Nephron progenitor cell (in vitro differentiated cells): Measurements from ENCODE around the gene PDGFB.
A peak's percentile ranks its signal among the peaks of the same experiment; 100 is the strongest.

ENCODE experiments used
- DNase-seq: peaks from one replicate; pipeline ENCODE4 v3.0.0; 2021
- H3K27ac Mint-ChIP-seq: 2 replicates; pipeline ENCODE4 v1.8.0; 2021; ENCODE audit warnings: mild to moderate bottlenecking, moderate library complexity, mixed read lengths
- H3K27me3 Mint-ChIP-seq: 2 replicates; pipeline ENCODE4 v1.8.0; 2021; ENCODE audit warnings: mild to moderate bottlenecking, low read depth, mixed read lengths; ENCODE audit not compliant: poor library complexity
- H3K36me3 Mint-ChIP-seq: 2 replicates; pipeline ENCODE4 v1.8.0; 2021; ENCODE audit warnings: low read depth, mixed read lengths
- H3K4me1 Mint-ChIP-seq: 2 replicates; pipeline ENCODE4 v1.8.0; 2021; ENCODE audit warnings: mixed read lengths
- H3K4me3 Mint-ChIP-seq: 2 replicates; pipeline ENCODE4 v1.8.0; 2021; ENCODE audit warnings: mild to moderate bottlenecking, moderate library complexity, mixed read lengths
- H3K9me3 Mint-ChIP-seq: 2 replicates; pipeline ENCODE4 v1.8.0; 2021; ENCODE audit warnings: mild to moderate bottlenecking, moderate library complexity, mixed read lengths
- TF ChIP-seq, protein P1 (sequence below): fragments of 200-600 bp; sonication (generic); IDR thresholded peaks from 2 replicates; pipeline ENCODE4 v1.5.0; 2021; ENCODE audit warnings: antibody characterized with exemption

PDGFB gene

DNA sequence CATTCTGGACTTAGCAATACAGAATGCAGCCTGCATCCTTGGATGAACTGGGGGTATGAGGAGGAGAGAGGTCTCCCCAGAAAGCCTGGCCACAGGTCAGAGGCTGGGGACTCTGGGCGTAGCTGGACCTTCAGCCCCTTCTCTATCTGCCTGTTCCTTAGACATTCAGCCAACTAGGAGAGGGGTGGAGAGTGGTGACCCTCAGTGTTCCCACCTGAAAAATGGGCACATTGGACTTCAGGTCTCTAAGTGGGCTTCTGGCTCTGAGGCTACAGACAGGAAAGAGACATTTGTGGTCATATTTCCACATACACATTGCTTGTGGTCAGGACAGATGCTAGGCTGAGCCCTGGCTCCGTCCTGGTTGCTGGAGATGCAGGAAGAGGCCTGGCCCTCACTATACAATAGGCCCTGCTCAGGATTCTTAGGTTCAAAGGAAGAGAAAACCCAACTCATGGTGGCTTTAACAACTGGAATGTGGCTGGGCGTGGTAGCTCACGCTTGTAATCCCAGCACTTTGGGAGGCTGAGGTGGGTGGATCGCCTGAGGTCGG lies 62.2 kb downstream of the PDGFB start:
- TF ChIP-seq, protein P1, sequence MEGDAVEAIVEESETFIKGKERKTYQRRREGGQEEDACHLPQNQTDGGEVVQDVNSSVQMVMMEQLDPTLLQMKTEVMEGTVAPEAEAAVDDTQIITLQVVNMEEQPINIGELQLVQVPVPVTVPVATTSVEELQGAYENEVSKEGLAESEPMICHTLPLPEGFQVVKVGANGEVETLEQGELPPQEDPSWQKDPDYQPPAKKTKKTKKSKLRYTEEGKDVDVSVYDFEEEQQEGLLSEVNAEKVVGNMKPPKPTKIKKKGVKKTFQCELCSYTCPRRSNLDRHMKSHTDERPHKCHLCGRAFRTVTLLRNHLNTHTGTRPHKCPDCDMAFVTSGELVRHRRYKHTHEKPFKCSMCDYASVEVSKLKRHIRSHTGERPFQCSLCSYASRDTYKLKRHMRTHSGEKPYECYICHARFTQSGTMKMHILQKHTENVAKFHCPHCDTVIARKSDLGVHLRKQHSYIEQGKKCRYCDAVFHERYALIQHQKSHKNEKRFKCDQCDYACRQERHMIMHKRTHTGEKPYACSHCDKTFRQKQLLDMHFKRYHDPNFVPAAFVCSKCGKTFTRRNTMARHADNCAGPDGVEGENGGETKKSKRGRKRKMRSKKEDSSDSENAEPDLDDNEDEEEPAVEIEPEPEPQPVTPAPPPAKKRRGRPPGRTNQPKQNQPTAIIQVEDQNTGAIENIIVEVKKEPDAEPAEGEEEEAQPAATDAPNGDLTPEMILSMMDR = no peak
- Mint-ChIP-seq H3K27ac (no peak overlapping the region), H3K9me3 (peaks cover 30% of the 10 kb centered on the region), H3K4me3 (no peak overlapping the region), H3K4me1 (peaks cover 36% of the 10 kb centered on the region), H3K27me3 (peaks cover 12% of the 10 kb centered on the region), H3K36me3 (peaks cover 4% of the 10 kb centered on the region)
- no peak for DNase-seq

DNA sequence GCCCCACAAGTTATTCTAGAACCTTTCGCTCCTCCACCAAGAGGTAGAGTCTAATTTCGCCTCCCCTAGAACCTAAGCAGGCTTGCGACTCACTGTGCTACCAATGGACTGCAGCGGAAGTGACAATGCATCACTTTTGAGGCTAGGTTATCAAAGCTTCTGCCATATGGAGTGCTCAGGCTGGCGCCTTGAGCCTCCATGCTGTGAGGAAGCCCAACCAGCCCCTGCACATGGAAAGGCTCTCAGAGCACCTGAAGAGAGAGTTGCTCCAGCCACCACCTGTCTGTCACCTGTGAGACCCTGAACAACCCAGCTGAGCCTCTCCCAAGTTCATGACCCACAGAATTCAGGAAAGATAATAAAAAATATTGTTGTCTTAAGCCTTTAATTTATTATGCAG lies 63.0 kb downstream of the PDGFB start:
- H3K27ac Mint-ChIP-seq = no peak overlapping the region
- no peak overlapping the region for H3K4me3 Mint-ChIP-seq
- peaks cover 4% of the 10 kb centered on the region for H3K36me3 Mint-ChIP-seq
- DNase-seq = no peak
- peaks cover 39% of the 10 kb centered on the region for H3K4me1 Mint-ChIP-seq
- H3K9me3 Mint-ChIP-seq = peaks cover 23% of the 10 kb centered on the region
- TF ChIP-seq, protein P1 = no peak
- peaks cover 11% of the 10 kb centered on the region for H3K27me3 Mint-ChIP-seq

GRCh38 chr22:39181356-39181755 lies 63.4 kb downstream of the PDGFB start:
- peaks cover 41% of the 10 kb centered on the region for H3K4me1 Mint-ChIP-seq
- TF ChIP-seq, protein P1 = no peak

GRCh38 chr22:39179841-39180335 lies 64.9 kb downstream of the PDGFB start:
- H3K9me3 Mint-ChIP-seq = peaks cover 10% of the 10 kb centered on the region
- peak; percentile 21 for DNase-seq
- H3K4me1 Mint-ChIP-seq = peaks cover 56% of the 10 kb centered on the region
- H3K36me3 Mint-ChIP-seq = peaks cover 4% of the 10 kb centered on the region
- peaks cover 3% of the 10 kb centered on the region for H3K27me3 Mint-ChIP-seq
- H3K4me3 Mint-ChIP-seq = peak overlapping the region; percentile 18
- peak overlapping the region; percentile 83 for H3K27ac Mint-ChIP-seq
- TF ChIP-seq, protein P1 = no peak

More at GRCh38 chr22:39181356-39181755, 63.4 kb downstream of the PDGFB start:
- peak overlapping the region; percentile 24 for H3K27ac Mint-ChIP-seq
- no peak for DNase-seq
- no peak overlapping the region for H3K4me3 Mint-ChIP-seq
- peaks cover 19% of the 10 kb centered on the region for H3K9me3 Mint-ChIP-seq
- H3K36me3 Mint-ChIP-seq = peaks cover 4% of the 10 kb centered on the region
- H3K27me3 Mint-ChIP-seq = peaks cover 7% of the 10 kb centered on the region

- Mint-ChIP-seq H3K4me3 (peak overlapping the region; percentile 25), H3K9me3 (peaks cover 10% of the 10 kb centered on the region), H3K4me1 (peaks cover 60% of the 10 kb centered on the region), H3K27me3 (peaks cover 3% of the 10 kb centered on the region), H3K36me3 (peaks cover 4% of the 10 kb centered on the region), H3K27ac (peak overlapping the region; percentile 83)
- peak; percentile 18 for DNase-seq
- TF ChIP-seq, protein P1 = no peak
Observed at GRCh38 chr22:39179401-39179827, 65.4 kb downstream of the PDGFB start.
